NCI-H128 (cell line): ENCODE data around the gene IGFN1.

Experiments used
- DNase-seq: peaks from one replicate; lab custom pipeline; 2025; ENCODE audit not compliant: unreplicated experiment; lab: John Stamatoyannopoulos, UW

The IGFN1 gene

GRCh38 chr1:201262963-201263608 lies 72.5 kb downstream of the IGFN1 start:
- no peak for DNase-seq

- no peak for DNase-seq
Observed at GRCh38 chr1:201264072-201264471, 73.4 kb downstream of the IGFN1 start.

- no peak for DNase-seq
Observed at GRCh38 chr1:201264554-201264953, 73.9 kb downstream of the IGFN1 start.

- no peak for DNase-seq
Observed at GRCh38 chr1:201265756-201266155, 75.1 kb downstream of the IGFN1 start.

GRCh38 chr1:201266276-201266675 lies 75.7 kb downstream of the IGFN1 start:
- no peak for DNase-seq

- DNase-seq: no peak
Observed at GRCh38 chr1:201266774-201267173, 76.2 kb downstream of the IGFN1 start.

- DNase-seq: no peak
Observed at GRCh38 chr1:201267481-201268229, 77.0 kb downstream of the IGFN1 start.

GRCh38 chr1:201268604-201269151 lies 78.1 kb downstream of the IGFN1 start:
- no peak for DNase-seq

GRCh38 chr1:201269281-201269680 lies 78.7 kb downstream of the IGFN1 start:
- DNase-seq: no peak

- no peak for DNase-seq
Observed at GRCh38 chr1:201269900-201270410, 79.3 kb downstream of the IGFN1 start.

GRCh38 chr1:201270616-201271390 lies 80.2 kb downstream of the IGFN1 start:
- no peak for DNase-seq

GRCh38 chr1:201272799-201273198 lies 82.2 kb downstream of the IGFN1 start:
- no peak for DNase-seq

- DNase-seq: no peak
Observed at GRCh38 chr1:201274616-201275252, 84.1 kb downstream of the IGFN1 start.

- DNase-seq: no peak
Observed at GRCh38 chr1:201275253-201275666, 84.6 kb downstream of the IGFN1 start.

GRCh38 chr1:201276891-201277290 lies 86.3 kb downstream of the IGFN1 start:
- DNase-seq: no peak

GRCh38 chr1:201277441-201277840 lies 86.8 kb downstream of the IGFN1 start:
- DNase-seq: no peak
